CD4-positive, alpha-beta memory T cell (primary cell): ENCODE results near the gene SUFU. TPM values are rescaled to one million over a fixed set of nuclear protein-coding genes. Genes with fewer than 3 reads are reported as not detected.

Experiments used
- CTCF ChIA-PET: fragments of 350-600 bp; sonication (Branson Sonifier 250); formaldehyde crosslinking; loops from one replicate; lab custom pipeline; 2021; ENCODE audit warnings: inconsistent platforms; ENCODE audit not compliant: partially characterized antibody; lab: Charles Lee
- POLR2A ChIA-PET: fragments of 350-600 bp; sonication (Branson Sonifier 250); formaldehyde crosslinking; loops from one replicate; lab custom pipeline; 2021; ENCODE audit not compliant: partially characterized antibody; lab: Charles Lee
- DNase-seq, 5 donors: peaks; one replicate each; pipeline versions ENCODE4 v3.0.0 to v3.0.0-alpha.2; 2020 to 2022; ENCODE audit warnings: mixed read lengths in 1 of 5
- H3K27ac ChIP-seq: one replicate; pipeline ENCODE4 v1.7.0; 2013; ENCODE audit warnings: low read depth, low read length
- H3K27me3 ChIP-seq: 2 replicates; pipeline ENCODE4 v1.7.0; 2013; ENCODE audit warnings: mild to moderate bottlenecking, low read length, moderate library complexity; ENCODE audit not compliant: insufficient read depth
- H3K36me3 ChIP-seq: 2 replicates; pipeline ENCODE4 v1.7.0; 2013; ENCODE audit warnings: mild to moderate bottlenecking, low read length, moderate library complexity; ENCODE audit not compliant: insufficient read depth
- H3K4me1 ChIP-seq: 2 replicates; pipeline ENCODE4 v1.7.0; 2013; ENCODE audit warnings: mild to moderate bottlenecking, low read length, moderate library complexity; ENCODE audit not compliant: insufficient read depth
- H3K4me3 ChIP-seq, 2 donors: one replicate each; pipeline ENCODE4 v1.7.0; 2013; ENCODE audit warnings: low read length in 2 of 2, mild to moderate bottlenecking in 1 of 2
- H3K9me3 ChIP-seq, 2 donors: one replicate each; pipeline ENCODE4 v1.7.0; 2013; ENCODE audit warnings: low read length in 2 of 2, control low read depth in 1 of 2; ENCODE audit not compliant: control insufficient read depth in 1 of 2
- H3K27ac Mint-ChIP-seq, 7 donors: one replicate each; pipeline ENCODE4 v1.8.0; 2020 to 2021; ENCODE audit warnings: mixed read lengths in 7 of 7, mild to moderate bottlenecking in 6 of 7, inconsistent platforms in 3 of 7, moderate library complexity in 3 of 7
- H3K27me3 Mint-ChIP-seq, 2 donors: one replicate each; pipeline ENCODE4 v1.8.0; 2020 to 2021; ENCODE audit warnings: mixed read lengths in 2 of 2
- H3K36me3 Mint-ChIP-seq, 2 donors: one replicate each; pipeline ENCODE4 v1.8.0; 2020 to 2021; ENCODE audit warnings: mixed read lengths in 2 of 2, inconsistent platforms in 1 of 2, mild to moderate bottlenecking in 1 of 2
- H3K4me1 Mint-ChIP-seq, 4 donors: one replicate each; pipeline ENCODE4 v1.8.0; 2020 to 2021; ENCODE audit warnings: mixed read lengths in 4 of 4, mild to moderate bottlenecking in 1 of 4
- H3K4me3 Mint-ChIP-seq, 8 donors: one replicate each; pipeline ENCODE4 v1.8.0; 2020 to 2021; ENCODE audit warnings: mixed read lengths in 8 of 8, mild to moderate bottlenecking in 7 of 8, moderate library complexity in 6 of 8, inconsistent platforms in 3 of 8
- H3K9me3 Mint-ChIP-seq, 8 donors: one replicate each; pipeline ENCODE4 v1.8.0; 2020 to 2021; ENCODE audit warnings: mixed read lengths in 8 of 8, mild to moderate bottlenecking in 5 of 8, inconsistent platforms in 3 of 8, moderate library complexity in 1 of 8
- intact Hi-C: fragments of 100-400 bp; cut with micrococcal nuclease; formaldehyde crosslinking; loops from one replicate; pipeline ENCODE4 v1.15.1; 2023
- polyA plus RNA-seq, 2 donors: library from polyadenylated mRNA; unstranded; fragments of 300-500 nt; fragmentation: Illumina TruSeq; gene quantifications; one replicate each; pipeline ENCODE4 v1.2.3, GENCODE V29; 2021
- total RNA-seq, 2 experiments: library from RNA; stranded (reverse); gene quantifications; one replicate each; pipeline ENCODE4 v1.2.3, GENCODE V29; 2021

Gene SUFU
- total and polyA plus RNA-seq, 4 experiments from 2014 or later = 2.0 to 22.0 (median 16.5) TPM

- Histone ChIP-seq H3K36me3 (peaks cover 4% of the 10 kb centered on the region), H3K4me1 (peaks cover 63% of the 10 kb centered on the region), H3K9me3 (no peaks in the 10 kb centered on the region), H3K4me3 (peak overlapping the region; percentile 79 to 80), H3K27me3 (no peaks in the 10 kb centered on the region), H3K27ac (peak overlapping the region; percentile 82)
- Mint-ChIP-seq H3K4me1 (peaks cover 37 to 81% (median 55%) of the 10 kb centered on the region in 4 donors), H3K36me3 (peaks cover 4 to 32% of the 10 kb centered on the region in 2 donors), H3K9me3 (no peaks in the 10 kb centered on the region), H3K4me3 (peak overlapping the region; percentile 93 to 100 (median 96)), H3K27ac (peak overlapping the region; percentile 90 to 100 (median 96)), H3K27me3 (no peaks in the 10 kb centered on the region)
- POLR2A ChIA-PET = interaction anchor here (1.0 to 21.9 kb wide), 7 partner anchors 10 to 144 kb away, joined by 4 to 431 read pairs (median 53); partner anchors contain the start of genes ACTR1A, ARL3, SFXN2 and SUFU
- CTCF ChIA-PET = interaction anchor here (3.8 to 4.1 kb wide), 2 partner anchors 22 to 27 kb away, joined by 39 to 44 read pairs; no protein-coding TSS in a partner anchor
- DNase-seq = no peak
- intact Hi-C loops = loop anchor here (5.0 to 10.0 kb wide), 2 partner anchors 830 to 1477 kb away; partner anchors contain the start of genes OGA and SFR1
Measured at GRCh38 chr10:102647443-102648268, 143.9 kb downstream of the SUFU start.

DNA sequence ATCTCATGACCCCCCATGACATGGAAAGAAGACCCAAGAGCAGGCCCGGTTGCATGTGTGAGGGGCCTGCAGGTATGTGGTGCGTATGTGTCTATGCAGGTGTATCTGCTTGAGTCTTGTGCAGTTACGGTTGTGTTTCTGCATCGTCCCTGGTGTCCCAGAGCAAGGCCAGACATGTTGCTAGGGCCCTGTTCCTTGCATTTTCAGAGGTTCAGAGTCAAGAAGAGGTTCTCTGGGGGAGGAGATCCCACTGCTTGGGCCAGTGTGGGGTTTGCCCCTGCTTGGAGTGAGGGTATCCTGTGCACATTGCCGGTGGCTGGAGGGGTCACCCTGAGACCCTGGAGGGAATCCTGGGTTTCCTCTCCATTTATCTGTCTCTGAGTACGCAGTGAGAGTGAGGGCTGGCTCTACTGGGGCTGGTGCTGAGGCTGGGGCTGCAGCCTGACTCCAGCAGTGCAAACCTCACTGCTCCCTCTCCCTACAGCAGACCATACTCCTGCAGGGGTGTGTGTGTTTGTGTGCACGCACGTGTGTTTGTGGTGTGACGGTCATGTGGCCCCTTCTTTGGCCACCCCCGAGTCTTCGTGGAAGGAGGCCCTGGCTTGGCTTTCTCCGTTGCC is 144.6 kb downstream of the SUFU start:
- CTCF ChIA-PET = no interaction called here
- Mint-ChIP-seq H3K4me1 (peaks cover 42 to 88% (median 60%) of the 10 kb centered on the region in 4 donors), H3K36me3 (peaks cover 9 to 39% of the 10 kb centered on the region in 2 donors), H3K4me3 (peak overlapping the region; percentile 84 to 100 (median 94)), H3K27me3 (no peaks in the 10 kb centered on the region), H3K9me3 (no peaks in the 10 kb centered on the region), H3K27ac (peak overlapping the region; percentile 72 to 97 (median 95))
- intact Hi-C loops = loop anchor here (5.0 to 10.0 kb wide), 2 partner anchors 831 to 1476 kb away; partner anchors contain the start of genes OGA and SFR1
- H3K4me1 ChIP-seq = peaks cover 68% of the 10 kb centered on the region
- no peak overlapping the region for H3K4me3 ChIP-seq
- POLR2A ChIA-PET = interaction anchor here (1.0 to 21.9 kb wide), 5 partner anchors 9 to 64 kb away, joined by 4 to 431 read pairs (median 144); partner anchors contain the start of genes ARL3 and SFXN2
- peaks cover 10% of the 10 kb centered on the region for H3K36me3 ChIP-seq
- peak overlapping the region; percentile 82 for H3K27ac ChIP-seq
- no peaks in the 10 kb centered on the region for H3K27me3 ChIP-seq
- DNase-seq = no peak
- no peaks in the 10 kb centered on the region for H3K9me3 ChIP-seq

DNA sequence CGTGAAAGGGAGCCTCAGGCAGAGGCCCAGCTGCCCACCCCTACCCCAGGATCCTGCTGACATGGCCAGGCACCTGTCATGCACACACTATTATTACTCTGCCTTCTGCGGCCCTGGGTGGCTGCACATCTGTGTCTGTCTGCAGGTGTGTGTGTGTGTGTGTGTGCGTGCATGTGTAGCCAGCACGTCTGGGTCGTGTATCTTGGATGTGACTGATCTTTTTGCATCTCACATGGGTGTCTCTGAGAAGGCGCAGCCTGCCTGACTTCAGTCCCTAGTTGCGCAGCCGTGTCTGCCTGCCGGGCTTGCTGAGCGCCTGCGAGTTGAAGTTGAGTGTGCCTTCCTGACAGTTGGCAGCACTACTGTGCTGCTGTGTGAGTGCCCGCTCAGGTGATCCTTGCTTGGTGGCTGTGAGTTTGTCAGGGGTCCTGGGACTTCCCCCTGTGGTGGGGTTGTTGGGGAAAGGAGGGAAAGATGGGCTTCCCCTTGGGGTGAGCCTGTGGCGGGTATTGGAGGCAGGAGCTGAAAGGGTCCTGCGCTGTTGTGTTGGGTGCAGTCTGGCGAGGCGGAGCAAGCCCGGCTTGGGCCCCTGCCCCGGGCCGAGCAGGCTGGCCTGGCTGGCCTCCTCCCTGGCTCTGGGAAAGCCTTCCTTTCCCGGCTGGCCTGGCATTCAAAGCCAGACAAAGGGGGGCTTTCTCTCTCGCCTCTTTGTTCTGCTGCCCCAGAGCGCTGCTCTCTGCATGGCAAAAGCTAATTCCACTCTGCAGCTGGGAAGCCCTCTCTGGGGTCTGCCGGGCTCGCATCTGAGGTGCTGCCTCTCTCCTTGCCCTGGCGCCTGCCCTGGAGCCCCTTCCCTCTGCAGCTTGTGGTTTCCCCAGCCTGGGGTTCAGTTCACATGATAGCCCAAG is 145.4 kb downstream of the SUFU start:
- Histone ChIP-seq H3K4me1 (peaks cover 68% of the 10 kb centered on the region), H3K36me3 (peaks cover 13% of the 10 kb centered on the region), H3K27me3 (no peaks in the 10 kb centered on the region), H3K4me3 (no peak overlapping the region), H3K9me3 (no peaks in the 10 kb centered on the region), H3K27ac (peak overlapping the region; percentile 82)
- H3K4me1 Mint-ChIP-seq = peaks cover 45 to 96% (median 63%) of the 10 kb centered on the region in 4 donors
- H3K27me3 Mint-ChIP-seq = no peaks in the 10 kb centered on the region
- H3K27ac Mint-ChIP-seq = peak overlapping the region; percentile 72 to 97 (median 95)
- intact Hi-C loops = loop anchor here (5.0 to 10.0 kb wide), 2 partner anchors 832 to 1476 kb away; partner anchors contain the start of genes OGA and SFR1
- ChIA-PET CTCF (interaction anchor here (0.8 to 1.1 kb wide), 2 partner anchors 21 to 26 kb away, joined by 4 to 5 read pairs; no protein-coding TSS in a partner anchor), POLR2A (interaction anchor here (1.1 to 21.9 kb wide), 5 partner anchors 10 to 66 kb away, joined by 4 to 431 read pairs (median 9); no protein-coding TSS in a partner anchor)
- peaks cover 9 to 46% of the 10 kb centered on the region in 2 donors for H3K36me3 Mint-ChIP-seq
- H3K9me3 Mint-ChIP-seq = no peaks in the 10 kb centered on the region
- peak overlapping the region; percentile 84 to 100 (median 94) for H3K4me3 Mint-ChIP-seq
- DNase-seq = peak in 4 of 5 donors; percentile 23 to 60 (median 32)

GRCh38 chr10:102649797-102650654 is 146.3 kb downstream of the SUFU start:
- no peak for DNase-seq
- CTCF ChIA-PET = interaction anchor here (0.8 to 1.1 kb wide), 3 partner anchors 20 to 36 kb away, joined by 3 to 5 read pairs (median 4); no protein-coding TSS in a partner anchor
- Mint-ChIP-seq H3K27me3 (no peaks in the 10 kb centered on the region), H3K9me3 (no peaks in the 10 kb centered on the region), H3K4me3 (peak overlapping the region in 5 of 8 donors; percentile 23 to 52 (median 36)), H3K4me1 (peaks cover 45 to 92% (median 63%) of the 10 kb centered on the region in 4 donors), H3K27ac (peak overlapping the region; percentile 55 to 95 (median 75)), H3K36me3 (peaks cover 12 to 49% of the 10 kb centered on the region in 2 donors)
- Histone ChIP-seq H3K9me3 (no peaks in the 10 kb centered on the region), H3K4me3 (no peak overlapping the region), H3K27me3 (no peaks in the 10 kb centered on the region), H3K4me1 (peaks cover 68% of the 10 kb centered on the region), H3K36me3 (peaks cover 19% of the 10 kb centered on the region), H3K27ac (peak overlapping the region; percentile 82)
- POLR2A ChIA-PET = interaction anchor here (1.1 to 21.9 kb wide), 5 partner anchors 9 to 65 kb away, joined by 4 to 431 read pairs (median 9); no protein-coding TSS in a partner anchor
- intact Hi-C loops = loop anchor here (5.0 to 10.0 kb wide), 2 partner anchors 833 to 1475 kb away; partner anchors contain the start of genes OGA and SFR1

GRCh38 chr10:102650655-102651454 is 147.1 kb downstream of the SUFU start:
- intact Hi-C loops = no loop called here
- peaks cover 26% of the 10 kb centered on the region for H3K36me3 ChIP-seq
- no peak for DNase-seq

More at GRCh38 chr10:102650655-102651454, 147.1 kb downstream of the SUFU start:
- peaks cover 19 to 49% of the 10 kb centered on the region in 2 donors for H3K36me3 Mint-ChIP-seq
- peak overlapping the region; percentile 65 to 95 (median 80) for H3K27ac Mint-ChIP-seq
- Histone ChIP-seq H3K4me3 (no peak overlapping the region), H3K27ac (peak overlapping the region; percentile 82), H3K9me3 (no peaks in the 10 kb centered on the region), H3K4me1 (peaks cover 68% of the 10 kb centered on the region), H3K27me3 (no peaks in the 10 kb centered on the region)
- POLR2A ChIA-PET = interaction anchor here (1.1 to 21.9 kb wide), 4 partner anchors 10 to 64 kb away, joined by 4 to 431 read pairs (median 20); no protein-coding TSS in a partner anchor
- H3K27me3 Mint-ChIP-seq = no peaks in the 10 kb centered on the region
- no peaks in the 10 kb centered on the region for H3K9me3 Mint-ChIP-seq
- H3K4me3 Mint-ChIP-seq = peak overlapping the region in 6 of 8 donors; percentile 23 to 60 (median 42)
- H3K4me1 Mint-ChIP-seq = peaks cover 47 to 83% (median 66%) of the 10 kb centered on the region in 4 donors
- CTCF ChIA-PET = interaction anchor here (0.9 to 1.2 kb wide), 3 partner anchors 23 to 37 kb away, joined by 3 read pairs; no protein-coding TSS in a partner anchor
